HG02852 (cell line): Measurements from ENCODE around the gene ARHGAP6.

Source experiments
- ATAC-seq: cut with Tn5 transposase; IDR thresholded peaks from one replicate; pipeline ENCODE4 v1.9.1; 2021; ENCODE audit warnings: mild to moderate bottlenecking, moderate library complexity; ENCODE audit not compliant: unreplicated experiment

ARHGAP6 gene

DNA sequence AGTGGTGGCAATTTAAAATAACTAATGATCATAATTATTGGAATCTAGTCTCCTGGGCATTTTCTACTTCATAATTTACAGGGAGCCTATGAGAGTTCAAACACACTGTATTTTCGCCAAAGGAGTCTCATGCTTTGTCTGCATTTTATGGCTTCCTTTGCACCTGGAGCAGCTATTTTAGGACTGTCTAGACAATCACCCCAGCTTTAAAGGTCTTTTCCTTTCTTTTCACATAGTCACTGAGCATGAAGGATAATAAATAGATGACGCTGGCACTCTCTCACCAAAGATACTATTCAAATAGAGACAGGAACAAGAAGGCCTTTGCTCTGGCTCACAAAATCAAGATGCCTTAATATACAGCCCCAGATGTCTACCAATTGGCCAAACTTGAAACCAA, 329.5 kb downstream of the ARHGAP6 start:
- ATAC-seq, result no peak

DNA sequence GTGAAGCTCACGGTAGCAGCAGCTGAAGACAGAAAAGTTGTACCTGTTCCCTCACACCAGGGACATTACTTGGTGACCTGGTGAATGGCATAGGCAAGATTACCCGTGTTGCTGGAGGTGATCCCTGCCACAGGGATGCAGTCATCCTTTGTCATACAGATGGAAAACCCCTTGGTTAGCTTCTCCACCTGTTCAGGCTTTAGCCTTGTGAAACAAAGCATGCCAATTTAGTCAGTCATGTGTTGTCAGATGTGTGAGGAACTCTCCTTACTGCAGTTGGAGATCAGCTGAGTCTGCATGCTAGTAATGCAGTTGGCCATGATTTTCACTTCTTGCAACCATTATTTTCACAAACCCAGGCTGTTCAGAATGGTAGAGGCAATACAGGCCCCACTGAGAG, 331.6 kb downstream of the ARHGAP6 start:
- ATAC-seq, result no peak

DNA sequence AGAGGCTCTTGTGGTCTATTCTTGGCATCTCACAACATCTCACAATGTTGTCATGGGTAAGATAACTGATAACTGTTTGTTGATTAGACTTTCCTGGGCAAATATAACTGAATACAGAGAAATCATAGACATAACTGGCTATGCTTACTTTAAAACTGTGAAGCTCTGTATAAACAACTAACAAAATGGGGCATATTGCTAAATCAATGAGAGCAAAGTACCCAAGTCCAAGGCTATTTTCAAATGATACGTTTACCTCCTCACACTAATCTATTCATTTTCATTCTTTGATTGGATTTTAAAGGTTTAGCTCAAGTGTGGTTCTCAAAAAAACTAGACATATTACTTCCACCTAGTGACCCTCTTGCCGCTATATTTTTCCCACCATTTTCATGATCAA, 333.9 kb downstream of the ARHGAP6 start:
- no peak for ATAC-seq

DNA sequence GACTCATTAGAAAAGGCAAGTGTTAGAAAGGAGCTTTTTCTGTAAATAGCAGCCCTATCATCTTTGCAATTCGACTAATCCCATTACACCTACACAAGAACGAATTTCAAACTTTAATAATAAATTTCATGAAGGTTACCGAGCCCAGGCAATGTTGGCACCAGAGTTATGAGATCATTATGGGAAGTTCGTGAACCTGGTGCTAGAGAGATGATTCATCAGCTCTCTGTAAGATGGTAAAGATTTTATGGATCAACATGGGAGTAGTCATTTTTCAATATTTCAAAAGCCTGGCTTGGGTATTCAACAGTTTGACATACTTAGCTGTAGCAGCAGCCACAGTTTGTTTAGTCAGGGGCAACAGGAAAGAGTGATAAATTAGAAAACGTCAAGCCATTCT, 336.7 kb downstream of the ARHGAP6 start:
- ATAC-seq, result no peak

DNA sequence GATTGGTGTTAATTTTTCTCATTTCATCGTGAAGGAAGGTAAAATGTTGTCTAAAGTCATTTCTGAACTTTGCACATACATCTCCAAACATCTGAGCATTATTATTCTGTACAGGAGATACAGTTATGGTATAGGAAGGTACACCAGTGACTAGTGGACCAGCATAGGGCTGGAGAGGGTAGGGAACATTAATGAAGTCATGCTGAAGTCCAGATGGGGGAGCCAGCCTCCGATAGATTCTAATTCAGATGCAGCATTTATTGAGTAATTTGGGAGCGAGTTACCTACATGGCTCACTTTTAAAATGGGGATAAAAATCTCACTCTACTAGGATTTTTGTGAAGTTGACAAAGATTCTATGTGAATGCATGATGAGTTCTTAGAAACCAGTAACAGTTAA, 337.6 kb downstream of the ARHGAP6 start:
- no peak for ATAC-seq

DNA sequence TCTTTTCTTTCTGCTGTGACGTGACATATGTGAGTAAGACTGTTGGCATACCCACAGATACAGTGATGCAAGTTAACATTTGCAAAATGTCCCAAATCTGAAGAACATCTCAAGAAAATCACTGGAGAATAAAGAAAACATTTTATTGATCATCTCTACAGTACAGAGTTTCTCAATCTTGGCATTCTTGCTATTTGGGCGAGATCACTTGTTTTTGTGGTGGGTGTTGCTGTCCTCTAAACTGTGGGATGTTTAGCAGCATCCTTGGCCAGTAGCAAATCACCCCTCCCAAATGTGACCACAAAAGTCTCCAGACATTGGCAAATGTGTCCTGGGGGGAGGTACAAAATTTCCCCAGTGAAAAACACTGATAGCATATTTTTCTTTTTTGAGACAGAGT, 343.7 kb downstream of the ARHGAP6 start:
- no peak for ATAC-seq

DNA sequence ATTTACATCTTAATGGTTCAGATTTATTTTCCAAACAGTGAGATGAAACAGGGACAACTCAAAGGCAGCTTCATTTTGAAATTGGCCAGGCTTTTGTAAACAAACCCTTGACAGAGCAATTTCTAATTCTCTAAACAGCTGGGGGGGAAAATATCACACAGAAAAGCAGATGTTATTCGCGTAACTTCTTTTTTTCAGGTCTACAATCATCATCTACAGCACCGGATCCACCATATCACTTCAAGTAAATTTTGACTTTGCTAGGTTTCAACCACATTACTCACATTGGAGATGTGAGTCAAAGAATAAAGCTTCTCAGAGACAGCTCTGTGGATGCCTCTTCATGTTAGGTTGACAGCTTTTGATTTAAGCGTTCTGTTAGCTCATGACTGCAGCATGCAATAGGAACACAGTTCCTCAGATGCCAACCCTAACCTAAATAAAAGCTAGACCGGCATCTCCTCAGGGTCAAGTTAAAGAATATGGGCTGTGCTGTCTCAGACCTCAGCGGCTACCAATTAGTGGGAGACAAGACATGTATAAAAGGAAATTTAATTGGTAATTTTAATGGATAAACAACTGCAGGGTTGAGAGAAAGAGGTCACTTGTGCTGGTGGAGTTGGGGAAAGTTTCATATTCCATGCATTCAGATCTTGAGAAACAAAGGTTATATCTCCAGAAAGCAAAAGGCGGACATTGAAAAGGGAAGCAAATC, 345.8 kb downstream of the ARHGAP6 start:
- no peak for ATAC-seq

DNA sequence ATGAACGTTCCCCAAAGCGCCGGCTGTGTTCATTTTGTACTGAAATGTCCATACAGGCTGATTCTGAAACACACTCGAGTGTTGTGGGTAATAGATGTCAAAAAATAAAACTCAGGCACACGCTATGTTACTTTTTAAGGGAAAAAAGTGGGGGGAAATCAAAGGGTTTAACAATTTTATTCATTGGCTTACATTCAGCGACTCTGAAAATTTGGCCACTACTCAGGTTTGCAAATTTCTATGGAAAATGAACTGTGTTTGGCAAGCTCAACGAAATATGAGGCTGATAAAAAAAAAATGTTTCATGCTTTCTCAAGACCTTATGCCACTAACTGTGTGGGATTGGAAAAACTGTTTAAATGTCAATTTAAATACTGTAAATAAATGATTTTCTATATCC, 354.0 kb downstream of the ARHGAP6 start:
- no peak for ATAC-seq

DNA sequence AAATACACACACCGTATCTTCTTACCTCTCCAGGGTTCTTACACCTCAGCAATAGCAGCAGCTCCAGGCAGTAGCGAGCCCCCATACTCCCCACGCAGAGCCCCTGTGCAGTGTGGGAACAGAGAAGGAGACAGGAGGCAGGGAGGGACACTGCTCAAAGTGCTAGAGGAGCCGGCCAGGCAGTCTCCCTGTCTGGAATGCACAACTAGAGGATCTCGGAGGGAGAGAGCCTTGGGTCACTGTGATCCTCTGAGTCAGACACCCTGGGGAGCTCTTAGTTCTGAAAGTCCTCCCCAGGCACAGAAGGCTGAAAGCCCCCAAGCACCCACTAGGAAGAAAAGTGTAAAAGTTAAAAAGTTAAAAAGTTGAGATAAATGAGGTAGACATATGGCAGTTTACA, 356.5 kb downstream of the ARHGAP6 start:
- no peak for ATAC-seq

DNA sequence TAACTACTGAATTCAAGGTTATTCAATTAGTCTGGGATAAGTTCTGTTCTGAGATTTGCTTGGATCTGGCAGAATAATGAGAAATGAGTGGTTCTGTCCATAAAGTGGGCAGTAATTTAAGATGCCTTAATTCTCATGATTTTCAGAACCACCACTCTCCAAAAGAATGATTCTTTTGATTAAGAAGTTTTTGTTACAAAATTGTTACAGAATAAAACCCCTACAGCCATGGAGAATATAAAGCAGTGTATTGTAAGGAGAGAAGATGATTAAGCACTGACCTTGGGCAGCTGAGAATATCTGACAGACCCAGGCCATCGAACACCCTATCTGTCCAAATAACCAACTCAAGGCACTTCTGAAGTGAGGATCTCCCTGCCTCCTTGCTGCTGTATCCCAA, 360.1 kb downstream of the ARHGAP6 start:
- no peak for ATAC-seq

DNA sequence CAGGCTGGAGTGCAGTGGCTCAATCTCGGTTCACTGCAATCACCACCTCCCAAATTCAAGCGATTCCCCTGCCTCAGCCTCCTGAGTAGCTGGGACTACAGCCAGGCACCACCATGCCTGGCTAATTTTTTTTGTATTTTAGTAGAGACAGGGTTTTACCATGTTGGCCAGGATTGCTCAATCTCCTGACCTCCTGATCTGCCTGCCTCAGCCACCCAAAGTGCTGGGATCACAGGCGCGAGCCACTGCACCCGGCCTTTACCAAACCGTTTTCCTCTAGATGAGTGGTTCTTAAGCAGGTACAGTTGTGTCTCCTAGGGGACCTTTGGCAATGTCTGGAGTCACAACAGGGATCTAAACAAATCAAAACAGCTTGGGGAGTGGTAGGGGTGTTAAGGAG, 360.9 kb downstream of the ARHGAP6 start:
- no peak for ATAC-seq

DNA sequence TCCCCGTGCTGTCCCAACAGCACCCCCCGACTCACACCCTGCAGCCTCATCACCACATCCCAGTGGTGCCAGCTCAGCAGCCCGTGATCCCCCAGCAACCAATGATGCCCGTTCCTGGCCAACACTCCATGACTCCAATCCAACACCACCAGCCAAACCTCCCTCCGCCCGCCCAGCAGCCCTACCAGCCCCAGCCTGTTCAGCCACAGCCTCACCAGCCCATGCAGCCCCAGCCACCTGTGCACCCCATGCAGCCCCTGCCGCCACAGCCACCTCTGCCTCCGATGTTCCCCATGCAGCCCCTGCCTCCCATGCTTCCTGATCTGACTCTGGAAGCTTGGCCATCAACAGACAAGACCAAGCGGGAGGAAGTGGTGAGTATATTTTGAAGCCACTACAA, 367.1 kb downstream of the ARHGAP6 start:
- ATAC-seq, result no peak

DNA sequence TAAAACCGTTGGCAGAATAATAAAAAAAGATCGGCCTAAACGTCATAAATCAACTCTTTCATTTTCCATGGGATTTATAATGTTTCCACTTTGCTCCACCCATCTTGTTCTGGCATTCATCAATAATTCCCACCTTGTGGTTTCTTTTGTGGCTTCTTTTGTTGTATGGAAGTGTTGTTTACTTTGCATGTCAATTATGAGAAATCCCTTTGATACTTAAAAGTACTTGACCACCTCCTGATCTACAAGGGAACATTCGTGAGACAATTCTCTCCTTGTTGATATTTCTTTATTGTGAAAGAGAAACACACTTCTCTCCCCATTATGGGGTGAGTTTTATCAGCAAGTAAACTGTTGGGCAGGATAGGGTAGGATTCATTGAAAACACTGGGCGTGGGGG, 369.7 kb downstream of the ARHGAP6 start:
- no peak for ATAC-seq

DNA sequence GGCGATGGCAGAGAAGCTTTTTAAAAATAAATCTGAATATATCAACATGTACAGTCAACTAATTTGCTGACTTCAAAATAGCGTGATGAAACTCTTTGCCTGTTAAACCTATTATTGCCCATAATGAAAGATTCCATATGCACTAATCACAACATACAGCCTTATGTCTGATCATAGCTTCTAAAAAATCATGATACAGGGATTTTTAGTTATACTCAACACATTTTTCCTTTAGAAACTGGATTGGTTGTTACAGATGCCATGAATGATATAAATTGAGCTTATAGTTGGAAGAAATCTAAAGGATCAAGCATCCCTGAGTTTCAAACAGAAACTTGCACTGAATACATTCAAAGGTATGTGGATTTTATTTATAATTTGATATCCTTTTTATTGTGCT, 372.6 kb downstream of the ARHGAP6 start, which contains the start of gene AMELX:
Gene AMELX, plus strand, starts transcription at position 301 of the 400 bp plus-strand sequence. CDS start 1,376 bp downstream, outside the sequence.
- ATAC-seq, result no peak

DNA sequence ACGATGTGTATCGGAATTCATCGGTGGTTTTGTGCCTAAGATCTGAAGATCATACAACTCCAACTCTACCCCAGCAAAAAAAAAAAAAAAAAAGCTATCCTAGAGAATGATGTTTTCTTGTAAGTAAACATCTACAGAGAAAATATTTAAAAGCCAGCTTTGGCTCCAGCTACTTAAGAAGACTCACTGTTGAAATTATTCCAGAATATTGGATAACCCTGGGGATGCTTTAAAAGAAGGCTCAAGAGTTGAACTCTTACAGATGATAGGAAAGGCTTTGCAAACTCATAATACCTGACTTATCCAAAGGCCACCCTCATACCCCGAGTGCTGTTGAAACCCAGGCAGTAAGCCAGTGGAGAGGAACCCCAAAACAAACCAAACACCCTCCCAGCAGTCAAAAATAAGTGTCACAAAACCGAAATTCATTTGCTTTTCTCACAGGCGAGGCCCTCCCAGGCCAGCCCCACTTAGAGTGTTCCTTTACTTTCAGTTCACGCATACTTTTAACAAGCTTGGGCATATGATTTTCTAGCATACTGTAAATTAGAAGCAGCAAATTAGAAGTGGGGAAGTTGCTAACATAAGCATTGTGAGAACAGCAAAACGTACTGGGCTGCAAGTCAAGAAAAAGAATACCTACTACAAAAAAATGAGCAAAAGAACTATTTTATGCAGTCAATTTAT, 375.2 kb downstream of the ARHGAP6 start:
- no peak for ATAC-seq

DNA sequence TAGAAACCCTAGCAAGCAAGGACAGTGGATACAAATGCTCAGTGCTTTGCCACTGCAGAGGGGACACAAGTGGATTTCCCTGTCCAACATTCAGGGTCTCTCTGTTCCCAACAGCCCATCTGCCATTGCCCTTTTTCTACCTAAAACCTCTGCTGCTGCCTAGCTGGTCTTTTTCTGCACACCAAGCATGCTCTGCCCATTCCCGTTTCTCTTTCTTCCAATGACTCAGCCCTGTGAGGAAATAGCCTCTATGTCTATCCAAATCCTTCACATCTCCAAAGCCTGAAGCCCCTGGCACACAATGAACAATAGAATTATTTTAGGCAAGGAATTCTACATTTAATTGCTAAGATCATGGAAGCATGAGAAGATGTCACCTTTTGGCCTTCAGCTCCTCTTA, 378.2 kb downstream of the ARHGAP6 start:
- ATAC-seq, result no peak

DNA sequence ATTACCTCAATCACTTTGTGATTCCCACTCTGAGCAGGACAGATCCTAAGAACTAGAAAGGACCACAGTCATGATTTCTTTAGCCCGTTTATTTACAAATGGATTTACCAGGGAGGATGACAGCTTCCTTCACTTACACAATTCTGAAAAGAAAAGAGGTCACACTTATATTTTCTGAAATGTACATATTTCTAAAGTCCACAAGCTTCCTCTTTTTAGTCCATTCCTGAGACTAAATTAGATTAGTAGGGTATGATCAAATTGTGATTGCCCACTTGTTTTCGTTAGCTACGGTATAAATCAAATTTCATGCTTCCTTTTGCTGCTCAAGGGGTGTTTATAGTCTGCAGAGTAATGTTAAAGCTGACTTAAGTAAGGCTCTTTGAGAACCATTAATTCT, 380.1 kb downstream of the ARHGAP6 start:
- ATAC-seq, result no peak

DNA sequence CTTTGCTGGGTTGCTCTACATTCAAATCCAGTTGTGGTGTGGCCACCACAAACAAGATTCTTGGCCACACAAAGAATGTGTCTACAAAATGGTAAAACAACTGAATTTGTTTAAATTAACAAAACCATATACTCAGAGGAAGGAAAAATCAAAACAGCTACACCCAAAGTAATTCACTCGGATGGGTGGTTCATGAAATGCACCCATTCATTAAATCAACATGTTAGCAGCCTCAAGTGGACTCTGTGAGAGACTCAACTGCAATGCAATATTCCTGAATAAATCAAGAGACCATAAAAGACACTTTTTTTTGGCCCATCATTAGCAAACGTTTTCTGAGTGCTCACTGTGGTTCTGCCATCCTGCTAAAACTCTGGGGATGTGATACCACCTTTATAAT, 383.7 kb downstream of the ARHGAP6 start:
- ATAC-seq, result no peak

DNA sequence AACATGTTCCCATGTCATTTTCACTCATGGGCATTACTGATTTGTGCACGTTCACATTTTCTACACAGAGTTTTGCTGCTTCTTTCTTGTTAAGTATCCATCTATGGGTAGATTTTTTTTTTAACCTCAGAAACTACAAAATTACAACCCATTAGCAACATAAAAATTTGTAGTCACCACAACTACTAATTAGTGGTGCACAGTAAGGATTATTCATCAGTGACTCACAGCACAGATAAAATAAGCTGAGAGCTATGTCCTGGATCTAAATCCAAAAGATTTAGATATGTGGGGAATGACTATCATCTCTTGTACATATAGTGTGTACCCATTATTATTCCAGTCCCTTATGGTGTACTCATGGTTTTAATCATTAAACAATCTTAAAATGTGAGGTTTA, 392.2 kb downstream of the ARHGAP6 start:
- no peak for ATAC-seq

DNA sequence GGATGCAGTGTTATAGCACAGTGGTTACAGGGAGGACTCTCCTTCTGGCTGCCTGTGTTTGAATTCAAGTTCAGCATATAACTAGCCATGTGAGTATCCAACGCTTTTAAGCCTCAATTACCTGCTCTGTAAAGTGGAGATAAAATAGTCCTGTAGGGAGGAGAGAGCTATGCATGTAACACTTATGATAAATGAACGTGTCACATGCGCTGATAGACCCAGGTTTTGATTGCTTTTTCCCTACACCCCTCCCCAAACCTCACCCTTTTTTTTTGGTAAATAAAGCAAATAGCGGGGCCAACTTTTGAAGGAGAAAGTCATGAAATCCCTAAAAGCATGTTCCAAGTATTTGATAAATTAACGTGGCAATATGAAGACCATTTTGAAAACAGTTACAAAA, 392.9 kb downstream of the ARHGAP6 start:
- ATAC-seq, result no peak

DNA sequence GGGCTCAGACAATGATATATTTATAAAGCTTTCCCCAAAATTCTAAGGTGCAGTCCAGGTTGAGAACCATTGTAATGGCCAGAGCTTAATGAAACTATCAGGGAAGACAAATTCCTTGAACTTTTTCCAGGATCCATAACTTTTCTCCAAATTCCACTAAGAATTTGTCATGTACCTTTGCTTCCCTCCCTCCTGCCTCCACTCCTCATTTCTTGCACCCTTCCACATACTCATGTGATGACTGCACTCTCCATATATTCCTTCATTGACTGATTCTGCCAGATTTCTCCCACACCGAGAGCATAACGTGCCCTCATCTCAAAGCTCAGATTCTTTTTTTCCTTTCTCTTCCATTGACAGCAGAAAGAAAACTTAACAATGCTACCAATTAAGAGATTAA, 393.4 kb downstream of the ARHGAP6 start:
- ATAC-seq, result no peak

DNA sequence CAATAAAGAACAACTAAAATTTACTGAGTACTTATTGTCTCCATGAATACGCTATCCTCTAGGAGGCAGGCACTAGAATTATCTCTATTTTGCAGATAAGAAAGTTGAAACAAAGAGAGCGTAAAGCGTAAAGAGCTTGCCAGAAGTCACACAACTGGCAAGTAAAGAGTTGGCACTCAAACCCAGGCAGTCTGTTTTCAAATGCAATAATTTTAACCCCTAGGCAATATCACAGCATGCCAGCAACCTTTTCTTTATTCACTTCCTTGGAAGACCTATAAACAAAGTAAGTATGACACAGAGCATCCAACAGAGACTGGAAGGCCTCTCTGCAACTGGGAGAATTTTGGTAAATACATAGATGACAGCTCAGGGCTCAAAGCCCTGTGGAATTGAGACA, 395.7 kb downstream of the ARHGAP6 start:
- ATAC-seq, result no peak

DNA sequence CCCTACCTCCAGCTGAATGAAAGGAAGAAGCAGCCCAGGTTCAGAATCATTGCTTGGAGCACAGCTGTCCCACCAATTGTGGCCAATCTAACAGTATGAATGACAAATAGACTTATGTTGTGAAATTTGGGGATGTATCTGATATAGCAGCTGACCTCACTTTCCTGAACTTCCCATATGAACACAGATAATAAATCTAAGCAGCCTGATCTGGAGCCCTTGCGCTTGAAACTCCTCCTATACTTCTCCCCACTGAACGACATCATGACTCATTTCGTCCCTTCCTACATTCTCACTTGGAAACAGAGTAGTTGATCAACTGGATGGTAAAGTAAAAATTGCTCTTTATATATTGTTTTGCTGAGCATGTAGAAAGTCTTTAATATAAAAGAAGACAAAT, 396.7 kb downstream of the ARHGAP6 start:
- no peak for ATAC-seq
